SK-N-SH (cell line): ENCODE measurements around the gene MVD. TPM values are rescaled to one million over a fixed set of nuclear protein-coding genes. Genes with fewer than 3 reads are reported as not detected.

Experiments used
- CTCF ChIA-PET: fragments of 300-600, 350-600 bp; formaldehyde crosslinking; extraction: SDS; loops from one replicate; lab custom pipeline; 2021; lab: Yijun Ruan, JAX
- POLR2A ChIA-PET: fragments of 350-600 bp; sonication (Branson Sonifier 250); formaldehyde crosslinking; extraction: SDS; loops from one replicate; lab custom pipeline; 2020; ENCODE audit warnings: antibody characterized with exemption, inconsistent platforms; lab: Yijun Ruan, JAX
- DNase-seq: peaks from one replicate; pipeline ENCODE4 v3.0.0; 2012
- H2AFZ ChIP-seq: fragments of 200-600 bp; sonication (generic); 2 replicates; pipeline ENCODE4 v1.8.1; 2016; ENCODE audit warnings: antibody characterized with exemption, mild to moderate bottlenecking, low read depth
- H3F3A ChIP-seq: fragments of 200-600 bp; sonication (generic); replicated peaks from 2 replicates; pipeline ENCODE3; 2016; ENCODE audit warnings: antibody characterized with exemption, mild to moderate bottlenecking; ENCODE audit not compliant: insufficient read depth
- H3K27ac ChIP-seq, 2 experiments: fragments of 200-500 bp in 1 of 2; fragments of 200-600 bp in 1 of 2; sonication (Bioruptor generic) in 1 of 2; sonication (generic), shearing (Covaris generic) in 1 of 2; 2 replicates each; pipeline versions ENCODE4 v1.5.1 to v1.6.1; 2014 to 2016; ENCODE audit warnings: low read depth in 2 of 2, inconsistent platforms in 1 of 2, low read length in 1 of 2, mild to moderate bottlenecking in 1 of 2, mixed read lengths in 1 of 2
- H3K27me3 ChIP-seq: fragments of 200-600 bp; sonication (generic), shearing (Covaris generic); 2 replicates; pipeline ENCODE4 v1.6.1; 2016; ENCODE audit warnings: mixed run types; ENCODE audit not compliant: insufficient read depth
- H3K36me3 ChIP-seq, 2 experiments: fragments of 200-500 bp in 1 of 2; fragments of 200-600 bp in 1 of 2; sonication (Bioruptor generic) in 1 of 2; sonication (generic) in 1 of 2; replicated peaks in 1 of 2; 2 replicates each; pipeline versions ENCODE3 to v1.5.1; 2014 to 2016; ENCODE audit warnings: low read length in 1 of 2, mild to moderate bottlenecking in 1 of 2; ENCODE audit not compliant: insufficient read depth in 2 of 2, control insufficient read depth in 1 of 2
- H3K4me1 ChIP-seq, 2 experiments: fragments of 200-500 bp in 1 of 2; fragments of 200-600 bp in 1 of 2; sonication (Bioruptor generic) in 1 of 2; sonication (generic), shearing (Covaris generic) in 1 of 2; 2 replicates each; pipeline versions ENCODE4 v1.5.1 to v1.6.1; 2014 to 2016; ENCODE audit warnings: low read depth in 1 of 2, low read length in 1 of 2, mixed run types in 1 of 2; ENCODE audit not compliant: insufficient read depth in 2 of 2, control insufficient read depth in 1 of 2
- H3K4me2 ChIP-seq: fragments of 200-600 bp; sonication (generic), shearing (Covaris generic); 2 replicates; pipeline ENCODE4 v1.6.1; 2017; ENCODE audit warnings: mixed run types
- H3K4me3 ChIP-seq, 2 experiments: fragments of 200-500 bp in 1 of 2; fragments of 200-600 bp in 1 of 2; sonication (Bioruptor generic) in 1 of 2; sonication (generic), shearing (Covaris generic) in 1 of 2; 2 replicates each; pipeline versions ENCODE4 v1.5.1 to v1.8.1; 2014 to 2016; ENCODE audit warnings: low read depth in 2 of 2, inconsistent platforms in 1 of 2, low read length in 1 of 2, mild to moderate bottlenecking in 1 of 2, mixed read lengths in 1 of 2, moderate library complexity in 1 of 2
- H3K79me2 ChIP-seq: fragments of 200-600 bp; sonication (generic); 2 replicates; pipeline ENCODE4 v1.8.1; 2017; ENCODE audit warnings: mild to moderate bottlenecking; ENCODE audit not compliant: insufficient read depth
- H3K9ac ChIP-seq: fragments of 200-600 bp; sonication (generic); 2 replicates; pipeline ENCODE4 v1.6.1; 2017; ENCODE audit warnings: mixed run types
- H3K9me2 ChIP-seq: fragments of 200-600 bp; sonication (generic); 2 replicates; pipeline ENCODE4 v1.6.1; 2017; ENCODE audit warnings: mixed run types
- H3K9me3 ChIP-seq: fragments of 200-600 bp; sonication (generic); 2 replicates; pipeline ENCODE4 v1.6.1; 2017; ENCODE audit warnings: mixed run types, mild to moderate bottlenecking, moderate library complexity
- H4K20me1 ChIP-seq: fragments of 200-600 bp; sonication (generic); 2 replicates; pipeline ENCODE4 v1.6.1; 2017; ENCODE audit warnings: mild to moderate bottlenecking, mixed run types; ENCODE audit not compliant: insufficient read depth
- CHD2 ChIP-seq: fragments of 150-350 bp; IDR thresholded peaks from 2 replicates; pipeline ENCODE4 v1.6.1; 2018; ENCODE audit warnings: low read length; ENCODE audit not compliant: partially characterized antibody
- ELF1 ChIP-seq: IDR thresholded peaks from 2 replicates; pipeline ENCODE4 v1.4.0; 2012
- EZH2phosphoT487 ChIP-seq: fragments of 200-600 bp; sonication (generic); IDR thresholded peaks from 2 replicates; pipeline ENCODE4 v1.6.1; 2017; ENCODE audit warnings: low read depth, mixed run types, mild to moderate bottlenecking, antibody characterized with exemption, moderate library complexity, borderline replicate concordance
- FOXJ3 ChIP-seq: sonication (generic); formaldehyde crosslinking; IDR thresholded peaks from 2 replicates; pipeline ENCODE4 v1.5.1; 2020; ENCODE audit warnings: mild to moderate bottlenecking, missing genetic modification reagents
- JUND ChIP-seq: IDR thresholded peaks from 2 replicates; pipeline ENCODE4 v1.4.0; 2012
- MXI1 ChIP-seq: IDR thresholded peaks from 2 replicates; pipeline ENCODE4 v1.6.1; 2012; ENCODE audit warnings: mild to moderate bottlenecking, low read depth, low read length, improper control_type of control experiment
- RAD21 ChIP-seq: IDR thresholded peaks from 2 replicates; pipeline ENCODE4 v1.6.1; 2012; ENCODE audit warnings: mild to moderate bottlenecking, low read length
- RFX5 ChIP-seq: IDR thresholded peaks from 2 replicates; pipeline ENCODE4 v1.6.1; 2012; ENCODE audit warnings: mild to moderate bottlenecking, improper control_type of control experiment, low read length
- RXRA ChIP-seq: IDR thresholded peaks from 2 replicates; pipeline ENCODE4 v1.4.0; 2012; ENCODE audit warnings: low read depth, mild to moderate bottlenecking, borderline replicate concordance
- SIN3A ChIP-seq: IDR thresholded peaks from 2 replicates; pipeline ENCODE4 v1.6.1; 2012; ENCODE audit warnings: low read depth, mild to moderate bottlenecking, low read length, moderate library complexity, borderline replicate concordance
- SMC3 ChIP-seq: IDR thresholded peaks from 2 replicates; pipeline ENCODE4 v1.6.1; 2012; ENCODE audit warnings: low read depth, low read length, improper control_type of control experiment
- TAF1 ChIP-seq: IDR thresholded peaks from 2 replicates; pipeline ENCODE4 v1.6.1; 2012; ENCODE audit warnings: low read depth, mild to moderate bottlenecking, low read length, moderate library complexity, borderline replicate concordance
- TCF12 ChIP-seq: IDR thresholded peaks from 2 replicates; pipeline ENCODE4 v1.4.0; 2012
- TEAD4 ChIP-seq: IDR thresholded peaks from 2 replicates; pipeline ENCODE4 v1.4.0; 2012; ENCODE audit warnings: mild to moderate bottlenecking, borderline replicate concordance; ENCODE audit not compliant: insufficient read depth
- WGBS: methylation state at CpG from one replicate; pipeline ENCODE4 v1.1.6; 2017; ENCODE audit warnings: low lambda C conversion rate; 5-methylcytosine and 5-hydroxymethylcytosine counted together
- polyA plus RNA-seq, 3 experiments: library from polyadenylated mRNA; depleted of rRNA; stranded (reverse); fragments of >200 nt; gene quantifications; 2 replicates each; pipeline ENCODE4 v1.2.3, GENCODE V29; 2012
- TF ChIP-seq, protein P1 (sequence below): IDR thresholded peaks from 2 replicates; pipeline ENCODE4 v1.4.0; 2012; ENCODE audit warnings: low read depth, borderline replicate concordance
- TF ChIP-seq, protein P2 (sequence below): IDR thresholded peaks from 2 replicates; pipeline ENCODE4; 2012
- TF ChIP-seq, protein P3 (sequence below): IDR thresholded peaks from 2 replicates; pipeline ENCODE4 v1.4.0; 2012; ENCODE audit warnings: low read depth, borderline replicate concordance

MVD gene
- polyA plus RNA-seq, 1 of the 3 experiments (the other 2 are of a cell fraction): 15.7 TPM

GRCh38 chr16:88676502-88677242 lies 13.8 kb upstream of the MVD start:
- H3K27me3 ChIP-seq: no peaks in the 10 kb centered on the region
- ChIA-PET POLR2A (no interaction called here), CTCF (interaction anchor here (1.4 kb wide), 1 partner anchor 8 kb away, joined by 5 read pairs; no protein-coding TSS in a partner anchor)
- no peak overlapping the region for H3K4me2 ChIP-seq
- H3F3A ChIP-seq: no peaks in the 10 kb centered on the region
- H3K27ac ChIP-seq: no peak overlapping the region
- WGBS: 85% methylated on average over 12 of the region's 22 CpGs
- no peak overlapping the region for H3K9ac ChIP-seq
- H4K20me1 ChIP-seq: no peaks in the 10 kb centered on the region
- DNase-seq: no peak
- TF ChIP-seq, protein P1, sequence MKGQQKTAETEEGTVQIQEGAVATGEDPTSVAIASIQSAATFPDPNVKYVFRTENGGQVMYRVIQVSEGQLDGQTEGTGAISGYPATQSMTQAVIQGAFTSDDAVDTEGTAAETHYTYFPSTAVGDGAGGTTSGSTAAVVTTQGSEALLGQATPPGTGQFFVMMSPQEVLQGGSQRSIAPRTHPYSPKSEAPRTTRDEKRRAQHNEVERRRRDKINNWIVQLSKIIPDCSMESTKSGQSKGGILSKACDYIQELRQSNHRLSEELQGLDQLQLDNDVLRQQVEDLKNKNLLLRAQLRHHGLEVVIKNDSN: no peak
- TF ChIP-seq SMC3 (no peak), SIN3A (no peak), TCF12 (no peak), TAF1 (no peak), EZH2phosphoT487 (no peak), JUND (no peak), ELF1 (no peak), CHD2 (no peak), MXI1 (no peak), RXRA (no peak), RAD21 (no peak), RFX5 (no peak), FOXJ3 (CRISPR knock-in tag) (no peak), TEAD4 (no peak)
- TF ChIP-seq, protein P2, sequence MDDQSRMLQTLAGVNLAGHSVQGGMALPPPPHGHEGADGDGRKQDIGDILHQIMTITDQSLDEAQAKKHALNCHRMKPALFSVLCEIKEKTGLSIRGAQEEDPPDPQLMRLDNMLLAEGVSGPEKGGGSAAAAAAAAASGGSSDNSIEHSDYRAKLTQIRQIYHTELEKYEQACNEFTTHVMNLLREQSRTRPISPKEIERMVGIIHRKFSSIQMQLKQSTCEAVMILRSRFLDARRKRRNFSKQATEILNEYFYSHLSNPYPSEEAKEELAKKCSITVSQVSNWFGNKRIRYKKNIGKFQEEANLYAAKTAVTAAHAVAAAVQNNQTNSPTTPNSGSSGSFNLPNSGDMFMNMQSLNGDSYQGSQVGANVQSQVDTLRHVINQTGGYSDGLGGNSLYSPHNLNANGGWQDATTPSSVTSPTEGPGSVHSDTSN: no peak
- TF ChIP-seq, protein P3, sequence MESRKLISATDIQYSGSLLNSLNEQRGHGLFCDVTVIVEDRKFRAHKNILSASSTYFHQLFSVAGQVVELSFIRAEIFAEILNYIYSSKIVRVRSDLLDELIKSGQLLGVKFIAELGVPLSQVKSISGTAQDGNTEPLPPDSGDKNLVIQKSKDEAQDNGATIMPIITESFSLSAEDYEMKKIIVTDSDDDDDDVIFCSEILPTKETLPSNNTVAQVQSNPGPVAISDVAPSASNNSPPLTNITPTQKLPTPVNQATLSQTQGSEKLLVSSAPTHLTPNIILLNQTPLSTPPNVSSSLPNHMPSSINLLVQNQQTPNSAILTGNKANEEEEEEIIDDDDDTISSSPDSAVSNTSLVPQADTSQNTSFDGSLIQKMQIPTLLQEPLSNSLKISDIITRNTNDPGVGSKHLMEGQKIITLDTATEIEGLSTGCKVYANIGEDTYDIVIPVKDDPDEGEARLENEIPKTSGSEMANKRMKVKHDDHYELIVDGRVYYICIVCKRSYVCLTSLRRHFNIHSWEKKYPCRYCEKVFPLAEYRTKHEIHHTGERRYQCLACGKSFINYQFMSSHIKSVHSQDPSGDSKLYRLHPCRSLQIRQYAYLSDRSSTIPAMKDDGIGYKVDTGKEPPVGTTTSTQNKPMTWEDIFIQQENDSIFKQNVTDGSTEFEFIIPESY: no peak
- no peaks in the 10 kb centered on the region for H3K36me3 ChIP-seq
- peaks cover 0 to 5% of the 10 kb centered on the region in 2 experiments; a peak in 1 of 4 replicates for H3K4me1 ChIP-seq
- no peaks in the 10 kb centered on the region for H3K9me3 ChIP-seq
- no peaks in the 10 kb centered on the region for H3K79me2 ChIP-seq
- no peaks in the 10 kb centered on the region for H3K9me2 ChIP-seq
- no peak overlapping the region for H2AFZ ChIP-seq
- no peak overlapping the region for H3K4me3 ChIP-seq
